H1 (cell line): ENCODE measurements around the gene MICOS13. TPM values are rescaled to one million over a fixed set of nuclear protein-coding genes. Genes with fewer than 3 reads are reported as not detected.
"Not testable (repeated sequence)": the region's sequence is repeated elsewhere in the genome, so short reads cannot be mapped to it uniquely, and the experiment has no call there.

Experiments used
- CTCF ChIA-PET: fragments of 300-600 bp; sonication (Branson Sonifier 250); formaldehyde crosslinking; loops from one replicate; lab custom pipeline; 2021; ENCODE audit not compliant: partially characterized antibody; lab: Charles Lee
- POLR2A ChIA-PET: fragments of 300-600 bp; sonication (Branson Sonifier 250); formaldehyde crosslinking; loops from one replicate; lab custom pipeline; 2021; ENCODE audit warnings: inconsistent platforms; ENCODE audit not compliant: partially characterized antibody; lab: Charles Lee
- DNase-seq, 2 experiments: peaks; one replicate each; pipeline versions ENCODE4 v3.0.0 to v3.0.0-alpha.2; 2010 to 2022; ENCODE audit warnings: low spot score in 2 of 2, low read depth in 1 of 2, mixed read lengths in 1 of 2
- FAIRE-seq: peaks from 2 replicates; lab custom pipeline; 2011; peaks lifted over from hg19 to GRCh38; lab: Jason Lieb, UNC
- H2AFZ ChIP-seq: 2 replicates; pipeline ENCODE4 v1.8.1; 2012; ENCODE audit warnings: low read length, inconsistent platforms
- H2AK5ac ChIP-seq: 2 replicates; pipeline ENCODE4 v1.6.1; 2013; ENCODE audit warnings: low read depth, low read length
- H2BK120ac ChIP-seq: replicated peaks from 2 replicates; pipeline ENCODE3; 2013; ENCODE audit warnings: low read depth, low read length, inconsistent platforms
- H2BK12ac ChIP-seq: 2 replicates; pipeline ENCODE4 v1.6.1; 2013; ENCODE audit warnings: low read depth, low read length
- H2BK15ac ChIP-seq: 2 replicates; pipeline ENCODE4 v1.6.1; 2013; ENCODE audit warnings: low read length
- H2BK20ac ChIP-seq: 2 replicates; pipeline ENCODE4 v1.6.1; 2013; ENCODE audit warnings: low read length
- H2BK5ac ChIP-seq: 2 replicates; pipeline ENCODE4 v1.6.1; 2013; ENCODE audit warnings: low read depth, low read length
- H3K14ac ChIP-seq: 2 replicates; pipeline ENCODE4 v1.6.1; 2013; ENCODE audit warnings: inconsistent platforms; ENCODE audit not compliant: insufficient read length
- H3K18ac ChIP-seq: 2 replicates; pipeline ENCODE4 v1.6.1; 2013; ENCODE audit warnings: low read length; ENCODE audit errors: extremely low read depth
- H3K23ac ChIP-seq: 2 replicates; pipeline ENCODE4 v1.6.1; 2013; ENCODE audit warnings: inconsistent platforms; ENCODE audit not compliant: insufficient read length
- H3K23me2 ChIP-seq: 2 replicates; pipeline ENCODE4 v1.6.1; 2013; ENCODE audit warnings: low read depth, low read length
- H3K27ac ChIP-seq: 2 replicates; pipeline ENCODE4 v1.6.1; 2011; ENCODE audit warnings: low read depth, low read length, inconsistent platforms
- H3K27me3 ChIP-seq, 4 experiments: replicated peaks in 1 of 4; 1 replicate in 1 of 4; 2 replicates in 3 of 4; pipeline versions ENCODE4 v1.6.1 to v1.8.1; 2011 to 2013; ENCODE audit warnings: low read length in 3 of 4, mild to moderate bottlenecking in 3 of 4, inconsistent platforms in 2 of 4, mixed read lengths in 2 of 4, moderate library complexity in 1 of 4; ENCODE audit not compliant: control insufficient read depth in 3 of 4, insufficient read depth in 3 of 4; ENCODE audit errors: extremely low read depth in 1 of 4
- H3K36me3 ChIP-seq, 4 experiments: 2 replicates each; pipeline versions ENCODE4 v1.6.1 to v1.8.1; 2011 to 2013; ENCODE audit warnings: mild to moderate bottlenecking in 4 of 4, low read length in 3 of 4, moderate library complexity in 2 of 4, control low read depth in 1 of 4, inconsistent platforms in 1 of 4; ENCODE audit not compliant: insufficient read depth in 4 of 4, control insufficient read depth in 2 of 4
- H3K4ac ChIP-seq: replicated peaks from 2 replicates; pipeline ENCODE3; 2013; ENCODE audit warnings: low read length, low read depth, mixed read lengths, inconsistent platforms; ENCODE audit not compliant: insufficient read length
- H3K4me1 ChIP-seq, 4 experiments: replicated peaks in 1 of 4; 1 replicate in 1 of 4; 2 replicates in 3 of 4; pipeline versions ENCODE4 v1.6.1 to v1.8.1; 2011 to 2013; ENCODE audit warnings: low read length in 3 of 4, inconsistent platforms in 2 of 4, mixed read lengths in 1 of 4; ENCODE audit not compliant: insufficient read depth in 4 of 4, control insufficient read depth in 3 of 4
- H3K4me2 ChIP-seq, 2 experiments: 2 replicates each; pipeline versions ENCODE4 v1.6.1 to v1.8.1; 2011 to 2013; ENCODE audit warnings: low read depth in 2 of 2, low read length in 2 of 2, control low read depth in 1 of 2, inconsistent platforms in 1 of 2, mild to moderate bottlenecking in 1 of 2; ENCODE audit not compliant: insufficient read depth in 1 of 2
- H3K4me3 ChIP-seq, 4 experiments: fragments of 200-600, 300-600 bp in 1 of 4; sonication (generic), shearing (Covaris generic), sonication (Bioruptor Twin) in 1 of 4; 2 replicates each; pipeline versions ENCODE4 v1.5.1 to v1.8.1; 2011 to 2016; ENCODE audit warnings: low read length in 4 of 4, low read depth in 3 of 4, control low read depth in 2 of 4, inconsistent platforms in 2 of 4, mild to moderate bottlenecking in 2 of 4, mixed read lengths in 1 of 4, moderate library complexity in 1 of 4; ENCODE audit not compliant: insufficient read depth in 2 of 4; ENCODE audit errors: extremely low read depth in 1 of 4
- H3K56ac ChIP-seq: replicated peaks from 2 replicates; pipeline ENCODE3; 2013; ENCODE audit warnings: low read depth, mild to moderate bottlenecking, mixed read lengths, low read length, inconsistent platforms; ENCODE audit not compliant: insufficient read length
- H3K79me1 ChIP-seq: 2 replicates; pipeline ENCODE4 v1.6.1; 2013; ENCODE audit warnings: low read depth, low read length, control low read depth
- H3K79me2 ChIP-seq, 2 experiments: 2 replicates each; pipeline versions ENCODE4 v1.6.1 to v1.8.1; 2012 to 2013; ENCODE audit warnings: low read length in 2 of 2, mild to moderate bottlenecking in 2 of 2, inconsistent platforms in 1 of 2; ENCODE audit not compliant: insufficient read depth in 2 of 2, control insufficient read depth in 1 of 2
- H3K9ac ChIP-seq, 4 experiments: replicated peaks in 1 of 4; 1 replicate in 1 of 4; 2 replicates in 3 of 4; pipeline versions ENCODE4 v1.6.1 to v1.8.1; 2011 to 2013; ENCODE audit warnings: low read depth in 3 of 4, low read length in 3 of 4, control low read depth in 2 of 4, mild to moderate bottlenecking in 2 of 4, moderate library complexity in 2 of 4, inconsistent platforms in 1 of 4; ENCODE audit errors: extremely low read depth in 1 of 4
- H3K9me3 ChIP-seq, 2 experiments: 2 replicates each; pipeline versions ENCODE4 v1.6.1 to v1.8.1; 2012 to 2013; ENCODE audit warnings: mild to moderate bottlenecking in 2 of 2, moderate library complexity in 2 of 2, control low read depth in 1 of 2, inconsistent platforms in 1 of 2, low read depth in 1 of 2, low read length in 1 of 2, mixed read lengths in 1 of 2; ENCODE audit not compliant: insufficient read depth in 2 of 2
- H4K20me1 ChIP-seq, 2 experiments: replicated peaks in 1 of 2; 2 replicates each; pipeline versions ENCODE3 to v1.8.1; 2011 to 2013; ENCODE audit warnings: inconsistent platforms in 2 of 2, low read length in 2 of 2, mild to moderate bottlenecking in 1 of 2; ENCODE audit not compliant: insufficient read depth in 2 of 2, control insufficient read depth in 1 of 2
- H4K5ac ChIP-seq: 2 replicates; pipeline ENCODE4 v1.6.1; 2013; ENCODE audit warnings: low read length, low read depth, mixed read lengths, inconsistent platforms; ENCODE audit not compliant: insufficient read length
- H4K8ac ChIP-seq: 2 replicates; pipeline ENCODE4 v1.8.0; 2013; ENCODE audit warnings: mild to moderate bottlenecking, moderate library complexity, low read length, inconsistent platforms; ENCODE audit not compliant: insufficient read depth; ENCODE audit errors: extremely low read depth
- H4K91ac ChIP-seq: replicated peaks from 2 replicates; pipeline ENCODE3; 2013; ENCODE audit warnings: low read length, mixed read lengths, inconsistent platforms; ENCODE audit not compliant: insufficient read length
- WGBS, 2 experiments: shearing (Covaris generic) in 1 of 2; methylation state at CpG; one replicate each; pipeline versions ENCODE4 v1.1.6 to v1.1.7; 2013 to 2015; ENCODE audit warnings: low lambda C conversion rate in 2 of 2, mixed read lengths in 2 of 2, inconsistent platforms in 1 of 2, low coverage in 1 of 2, missing lambda C conversion rate in 1 of 2; ENCODE audit not compliant: insufficient replicate concordance in 2 of 2, insufficient coverage in 1 of 2, insufficient read length in 1 of 2; ENCODE audit errors: extremely low coverage in 1 of 2, missing lambda C conversion rate in 1 of 2; 5-methylcytosine and 5-hydroxymethylcytosine counted together
- polyA plus RNA-seq, 7 experiments: library from polyadenylated mRNA; depleted of rRNA in 3 of 7; stranded (reverse) in 5 of 7; unstranded in 2 of 7; fragments of >200 nt in 5 of 7; fragments of 200-250 nt in 2 of 7; gene quantifications; 1 replicate in 5 of 7; 2 replicates in 1 of 7; 4 replicates in 1 of 7; pipeline versions ENCODE4 v1.2.1 to v1.2.3, GENCODE V29; 2011 to 2013; ENCODE audit warnings: missing spikeins in 2 of 7, mixed read lengths in 2 of 7
- total RNA-seq: library from RNA; stranded (reverse); fragmentation: NEBNext Ultra II Directional; extraction: Animal tissue kit (Norgen Biotek cat#: 25700); gene quantifications from 2 replicates; pipeline ENCODE4 v1.2.1, GENCODE V29; 2021

Gene MICOS13
- total and polyA plus RNA-seq, 2 of the 8 experiments (the other 6 are each of a cell fraction or from before 2014, with no cell fraction given), result 17.3 to 36.1 TPM

DNA sequence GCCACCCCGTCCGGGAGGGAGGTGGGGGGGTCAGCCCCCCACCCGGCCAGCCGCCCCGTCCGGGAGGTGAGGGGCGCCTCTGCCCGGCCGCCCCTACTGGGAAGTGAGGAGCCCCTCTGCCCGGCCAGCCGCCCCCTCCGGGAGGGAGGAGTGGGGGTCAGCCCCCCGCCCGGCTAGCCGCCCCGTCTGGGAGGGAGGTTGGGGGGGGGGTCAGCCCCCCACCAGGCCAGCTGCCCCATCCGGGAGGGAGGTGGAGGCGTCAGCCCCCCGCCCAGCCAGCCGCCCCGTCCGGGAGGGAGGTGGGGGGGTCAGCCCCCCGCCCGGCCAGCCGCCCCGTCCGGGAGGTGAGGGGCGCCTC, 21.7 kb upstream of the MICOS13 start:
- H3K56ac ChIP-seq, H2BK20ac ChIP-seq, H3K9ac ChIP-seq, DNase-seq, FAIRE-seq, H3K27me3 ChIP-seq, H3K23me2 ChIP-seq, H3K23ac ChIP-seq, H3K4me3 ChIP-seq, CTCF ChIA-PET, H3K79me1 ChIP-seq, H2BK12ac ChIP-seq, H3K4ac ChIP-seq, H3K4me2 ChIP-seq, H3K18ac ChIP-seq, H2BK15ac ChIP-seq, H3K14ac ChIP-seq, H3K4me1 ChIP-seq, H2AFZ ChIP-seq, H3K27ac ChIP-seq, H2BK5ac ChIP-seq, H3K9me3 ChIP-seq, H4K91ac ChIP-seq, H3K79me2 ChIP-seq, H2BK120ac ChIP-seq, H4K8ac ChIP-seq, H2AK5ac ChIP-seq, H4K5ac ChIP-seq: not testable (repeated sequence)
- POLR2A ChIA-PET, result interaction anchor here (22.4 kb wide), 1 partner anchor 9 kb away, joined by 620 read pairs; the partner anchor contains the start of gene RPL36
- H3K36me3 ChIP-seq, result peaks cover 42 to 77% (median 65%) of the 10 kb centered on the region in 4 experiments
- no CpG with 5 or more reads among the region's 28 CpGs for WGBS, 2 experiments
- H4K20me1 ChIP-seq, result peaks cover 6 to 12% of the 10 kb centered on the region in 2 experiments
